Measurements from ENCODE around the gene RHEBL1.

The RHEBL1 gene

GRCh38 chr12:49019120-49019430, 50.7 kb downstream of the RHEBL1 start:
- H3K9me3 ChIP-seq (ENCODE audit: control insufficient read depth, insufficient read depth, low read length) = no peaks in the 10 kb centered on the region
- H4K20me1 ChIP-seq (ENCODE audit: control insufficient read depth, insufficient read depth, low read depth, low read length) = no peaks in the 10 kb centered on the region
- peaks cover 53% of the 10 kb centered on the region for H3K36me3 ChIP-seq (ENCODE audit: control insufficient read depth, low read length)
- H3K4me3 ChIP-seq (ENCODE audit: low read length) = peak overlapping the region; percentile 83
- peak overlapping the region; percentile 98 for H3K4me2 ChIP-seq (ENCODE audit: low read length)
- peaks cover 28% of the 10 kb centered on the region for H3K4me1 ChIP-seq (ENCODE audit: control insufficient read depth, low read length)
- peaks cover 23% of the 10 kb centered on the region for H3F3A ChIP-seq (ENCODE audit: control insufficient read depth, insufficient read depth)
- peaks cover 32% of the 10 kb centered on the region for H3K79me2 ChIP-seq (ENCODE audit: control insufficient read depth, low read length)
- H3K27me3 ChIP-seq (ENCODE audit: control insufficient read depth, low read length) = no peaks in the 10 kb centered on the region
- H3K27ac ChIP-seq (ENCODE audit: low read depth, low read length) = peak overlapping the region; percentile 93
- H3K9me2 ChIP-seq (replicated peaks; ENCODE audit: control insufficient read depth, low read length) = no peaks in the 10 kb centered on the region
- TF ChIP-seq EZH2phosphoT487 (IDR thresholded peaks at IDR 0.05; ENCODE audit: borderline replicate concordance, low read length) (no peak), CTCF (IDR thresholded peaks at IDR 0.05; ENCODE audit: low read depth, low read length, poor library complexity, severe bottlenecking) (no peak)

- Histone ChIP-seq H3K4me1 (ENCODE audit: control insufficient read depth, low read length) (peaks cover 28% of the 10 kb centered on the region), H3K27ac (ENCODE audit: low read depth, low read length) (peak within 1 kb of the TSS; percentile 93), H3K79me2 (ENCODE audit: control insufficient read depth, low read length) (peaks cover 32% of the 10 kb centered on the region), H3K4me3 (ENCODE audit: low read length) (peak within 1 kb of the TSS; percentile 83), H3K27me3 (ENCODE audit: control insufficient read depth, low read length) (no peaks in the 10 kb centered on the region), H3K9me2 (replicated peaks; ENCODE audit: control insufficient read depth, low read length) (no peaks in the 10 kb centered on the region), H3K9me3 (ENCODE audit: control insufficient read depth, insufficient read depth, low read length) (no peaks in the 10 kb centered on the region), H3K4me2 (ENCODE audit: low read length) (peak within 1 kb of the TSS; percentile 98), H3F3A (ENCODE audit: control insufficient read depth, insufficient read depth) (peaks cover 22% of the 10 kb centered on the region), H4K20me1 (ENCODE audit: control insufficient read depth, insufficient read depth, low read depth, low read length) (no peaks in the 10 kb centered on the region), H3K36me3 (ENCODE audit: control insufficient read depth, low read length) (peaks cover 52% of the 10 kb centered on the region)
- TF ChIP-seq EZH2phosphoT487 (IDR thresholded peaks at IDR 0.05; ENCODE audit: borderline replicate concordance, low read length) (no peak), CTCF (IDR thresholded peaks at IDR 0.05; ENCODE audit: low read depth, low read length, poor library complexity, severe bottlenecking) (peak; percentile 66)
Measured at GRCh38 chr12:49018261-49019119, 51.3 kb downstream of the RHEBL1 start, which contains the start of gene PRKAG1. Gene PRKAG1 (minus strand): TSS chr12:49018776. CDS start chr12:49018740, 36 bp downstream.

GRCh38 chr12:49017891-49018260, 51.9 kb downstream of the RHEBL1 start:
- Histone ChIP-seq H3K4me1 (ENCODE audit: control insufficient read depth, low read length) (peaks cover 28% of the 10 kb centered on the region), H3K27me3 (ENCODE audit: control insufficient read depth, low read length) (no peaks in the 10 kb centered on the region), H3K4me2 (ENCODE audit: low read length) (peak overlapping the region; percentile 98), H3K27ac (ENCODE audit: low read depth, low read length) (peak overlapping the region; percentile 93), H3K4me3 (ENCODE audit: low read length) (peak overlapping the region; percentile 83), H3K9me3 (ENCODE audit: control insufficient read depth, insufficient read depth, low read length) (no peaks in the 10 kb centered on the region), H4K20me1 (ENCODE audit: control insufficient read depth, insufficient read depth, low read depth, low read length) (no peaks in the 10 kb centered on the region), H3K79me2 (ENCODE audit: control insufficient read depth, low read length) (peaks cover 32% of the 10 kb centered on the region), H3K36me3 (ENCODE audit: control insufficient read depth, low read length) (peaks cover 47% of the 10 kb centered on the region), H3K9me2 (replicated peaks; ENCODE audit: control insufficient read depth, low read length) (no peaks in the 10 kb centered on the region), H3F3A (ENCODE audit: control insufficient read depth, insufficient read depth) (peaks cover 18% of the 10 kb centered on the region)
- TF ChIP-seq CTCF (IDR thresholded peaks at IDR 0.05; ENCODE audit: low read depth, low read length, poor library complexity, severe bottlenecking) (no peak), EZH2phosphoT487 (IDR thresholded peaks at IDR 0.05; ENCODE audit: borderline replicate concordance, low read length) (no peak)
